ENCODE results near the gene PRSS57.
A peak's percentile ranks its signal among the peaks of the same experiment; 100 is the strongest.
"Not testable (repeated sequence)": the region's sequence is repeated elsewhere in the genome, so short reads cannot be mapped to it uniquely, and the experiment has no call there.

PRSS57 gene

DNA sequence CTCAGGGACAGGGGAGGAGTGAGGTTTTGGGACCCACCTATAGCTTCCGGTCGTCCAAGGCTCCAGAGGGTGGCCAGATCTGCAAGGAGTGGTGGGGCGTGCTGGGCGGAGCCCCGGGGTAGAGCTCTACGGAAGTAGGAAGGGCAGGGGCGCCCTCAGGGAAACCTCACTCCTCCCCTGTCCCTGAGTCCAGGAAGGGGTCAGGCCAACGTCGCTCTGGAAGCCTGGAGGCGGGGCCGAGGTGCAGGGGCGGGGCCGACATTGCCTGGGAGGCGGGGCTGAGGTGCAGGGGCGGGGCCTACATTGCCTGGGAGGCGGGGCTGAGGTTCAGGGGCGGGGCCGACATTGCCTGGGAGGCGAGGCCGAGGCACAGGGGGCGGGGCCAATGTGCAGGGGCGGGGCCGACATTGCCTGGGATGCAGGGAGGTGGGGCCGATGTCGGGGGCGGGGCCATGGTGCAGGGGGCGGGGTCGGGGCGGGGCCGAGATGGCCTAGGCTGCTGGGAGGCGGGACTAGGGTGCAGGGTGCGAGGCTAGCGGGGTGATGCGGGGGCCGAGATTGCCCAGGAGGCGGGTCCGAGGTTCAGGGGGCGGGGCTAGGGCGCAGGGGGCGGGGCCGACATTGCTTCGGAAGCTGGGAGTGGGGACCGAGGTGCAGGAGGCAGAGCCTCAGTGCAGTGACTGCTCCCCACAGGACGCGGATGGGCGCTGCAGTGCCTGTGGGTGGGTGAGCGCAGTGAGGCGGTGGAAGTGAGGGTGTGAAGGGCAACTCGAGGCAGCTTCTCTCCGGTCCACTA lies 8.6 kb upstream of the PRSS57 start:
- DNase-seq (ENCODE audit: low read depth): peak; percentile 57
- TF ChIP-seq, protein P1, sequence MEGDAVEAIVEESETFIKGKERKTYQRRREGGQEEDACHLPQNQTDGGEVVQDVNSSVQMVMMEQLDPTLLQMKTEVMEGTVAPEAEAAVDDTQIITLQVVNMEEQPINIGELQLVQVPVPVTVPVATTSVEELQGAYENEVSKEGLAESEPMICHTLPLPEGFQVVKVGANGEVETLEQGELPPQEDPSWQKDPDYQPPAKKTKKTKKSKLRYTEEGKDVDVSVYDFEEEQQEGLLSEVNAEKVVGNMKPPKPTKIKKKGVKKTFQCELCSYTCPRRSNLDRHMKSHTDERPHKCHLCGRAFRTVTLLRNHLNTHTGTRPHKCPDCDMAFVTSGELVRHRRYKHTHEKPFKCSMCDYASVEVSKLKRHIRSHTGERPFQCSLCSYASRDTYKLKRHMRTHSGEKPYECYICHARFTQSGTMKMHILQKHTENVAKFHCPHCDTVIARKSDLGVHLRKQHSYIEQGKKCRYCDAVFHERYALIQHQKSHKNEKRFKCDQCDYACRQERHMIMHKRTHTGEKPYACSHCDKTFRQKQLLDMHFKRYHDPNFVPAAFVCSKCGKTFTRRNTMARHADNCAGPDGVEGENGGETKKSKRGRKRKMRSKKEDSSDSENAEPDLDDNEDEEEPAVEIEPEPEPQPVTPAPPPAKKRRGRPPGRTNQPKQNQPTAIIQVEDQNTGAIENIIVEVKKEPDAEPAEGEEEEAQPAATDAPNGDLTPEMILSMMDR (IDR thresholded peaks at IDR 0.05; ENCODE audit: insufficient read depth, low read depth, low read length, missing control alignments): no peak
- no peak overlapping the region for H3K4me3 ChIP-seq (ENCODE audit: low read length)

DNA sequence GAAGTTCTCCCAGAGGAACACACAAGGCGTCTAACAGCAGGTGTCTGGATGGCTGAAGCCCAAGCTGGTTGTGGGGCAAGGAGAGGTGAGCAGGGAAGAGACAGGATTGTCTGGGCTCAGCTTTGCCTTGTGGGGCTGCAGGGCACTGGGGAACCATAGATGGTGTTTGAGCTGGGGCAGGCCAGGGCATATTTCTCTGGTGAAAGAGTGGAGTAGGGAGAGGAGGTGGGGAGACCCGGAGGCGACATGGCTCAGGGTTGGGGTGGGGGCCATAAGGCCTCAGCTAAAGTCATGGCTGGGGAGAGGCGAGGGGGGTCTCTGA lies 8.0 kb upstream of the PRSS57 start:
- TF ChIP-seq, protein P1 (IDR thresholded peaks at IDR 0.05; ENCODE audit: insufficient read depth, low read depth, low read length, missing control alignments): no peak
- no peak overlapping the region for H3K4me3 ChIP-seq (ENCODE audit: low read length)
- no peak for DNase-seq (ENCODE audit: low read depth)

DNA sequence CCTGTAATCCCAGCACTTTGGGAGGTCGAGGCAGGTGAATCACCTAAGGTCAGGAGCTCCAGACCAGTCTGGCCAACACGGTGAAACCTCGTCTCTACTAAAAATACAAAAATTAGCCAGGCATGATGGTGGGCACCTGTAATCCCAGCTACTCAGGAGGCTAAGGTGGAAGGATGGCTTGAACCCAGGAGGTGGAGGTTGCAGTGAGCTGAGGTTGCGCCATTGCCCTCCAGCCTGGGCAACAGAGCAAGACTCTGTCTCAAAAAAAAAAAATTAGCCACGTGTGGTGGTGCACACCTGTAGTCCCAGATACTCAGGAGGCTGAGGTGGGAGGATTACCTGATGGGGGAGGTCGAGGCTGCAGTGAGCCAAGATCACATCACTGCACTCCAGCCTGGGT lies 7.6 kb upstream of the PRSS57 start:
- not testable (repeated sequence) for DNase-seq (ENCODE audit: low read depth); H3K4me3 ChIP-seq (ENCODE audit: low read length)

DNA sequence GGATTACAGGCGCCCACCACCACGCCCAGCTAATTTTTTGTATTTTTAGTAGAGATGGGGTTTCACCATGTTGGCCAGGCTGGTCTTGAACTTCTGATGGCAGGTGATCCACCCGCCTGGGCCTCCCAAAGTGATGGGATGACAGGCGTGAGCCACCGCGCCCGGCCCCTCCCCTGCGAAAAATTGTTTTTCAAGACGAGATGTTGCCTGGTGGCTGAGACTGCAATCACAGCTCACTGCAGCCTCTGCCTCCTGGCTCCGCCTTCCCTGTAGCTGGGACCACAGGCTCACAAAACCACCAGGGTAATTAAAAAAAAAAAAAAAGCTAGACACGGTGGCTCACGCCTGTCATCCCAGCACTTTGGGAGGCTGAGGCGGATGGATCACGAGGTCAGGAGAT lies 4.6 kb upstream of the PRSS57 start:
- H3K4me3 ChIP-seq (ENCODE audit: low read length); DNase-seq (ENCODE audit: low read depth): not testable (repeated sequence)

DNA sequence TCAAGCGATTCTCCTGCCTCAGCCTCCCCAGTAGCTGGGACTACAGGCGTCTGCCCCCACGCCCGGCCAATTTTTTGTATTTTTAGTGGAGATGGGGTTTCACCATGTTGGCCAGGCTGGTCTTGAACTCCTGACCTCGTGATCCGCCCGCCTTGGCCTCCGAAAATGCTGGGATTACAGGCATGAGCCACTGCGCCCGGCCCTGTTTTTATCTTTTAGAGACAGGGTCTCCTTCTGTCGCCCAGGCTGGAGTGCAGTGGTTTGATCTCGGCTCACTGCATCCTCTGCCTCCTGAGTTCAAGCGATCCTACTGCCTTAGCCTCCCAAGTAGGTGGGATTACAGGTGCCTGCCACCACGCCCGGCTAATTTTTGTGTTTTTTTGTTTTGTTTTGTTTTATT lies 3.3 kb upstream of the PRSS57 start:
- not testable (repeated sequence) for DNase-seq (ENCODE audit: low read depth); H3K4me3 ChIP-seq (ENCODE audit: low read length)

DNA sequence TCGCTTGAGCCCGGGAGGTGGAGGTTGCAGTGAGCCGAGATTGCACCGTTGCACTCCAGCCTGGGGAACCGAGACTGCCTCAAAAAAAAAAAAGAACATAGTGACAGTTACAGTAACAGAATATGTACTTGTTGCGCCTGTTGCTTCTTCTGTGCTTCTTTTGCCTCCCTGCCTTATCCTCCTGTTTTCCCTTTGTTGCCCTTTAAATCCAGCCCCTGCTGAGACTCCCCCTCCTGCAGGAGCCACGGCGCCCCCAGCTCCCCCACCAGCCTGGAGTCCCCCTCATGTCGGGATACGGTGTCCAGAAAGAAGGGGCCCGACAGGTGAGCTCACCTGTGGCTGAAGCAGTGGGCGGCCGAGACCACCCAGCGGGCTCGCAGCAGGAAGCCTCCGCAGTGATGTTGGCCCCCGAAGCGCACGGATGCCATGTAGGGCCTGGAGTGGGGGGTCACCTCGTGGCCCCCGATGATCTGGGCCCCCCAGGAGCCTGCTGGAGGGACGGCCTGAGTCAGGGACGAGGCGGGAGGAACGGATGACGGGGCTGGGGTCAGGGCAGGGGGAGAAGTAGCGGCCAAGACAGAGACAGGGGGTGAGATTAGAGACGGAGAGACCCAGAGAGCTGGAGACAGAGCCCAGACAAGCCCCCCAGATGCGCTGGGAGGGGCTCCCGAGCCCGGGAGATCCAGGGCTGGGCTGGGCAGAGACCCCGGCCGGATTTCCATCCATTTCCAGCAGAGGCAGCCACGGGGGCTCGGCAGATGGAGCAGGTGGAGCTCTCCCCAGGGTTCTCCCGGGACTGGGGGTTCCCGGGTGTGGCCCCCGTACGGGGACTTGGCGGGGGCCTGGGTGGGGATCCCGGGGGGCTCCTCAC lies 536 bp downstream of the PRSS57 start:
- TF ChIP-seq, protein P1 (IDR thresholded peaks at IDR 0.05; ENCODE audit: insufficient read depth, low read depth, low read length, missing control alignments): no peak
- no peak for DNase-seq (ENCODE audit: low read depth)
- H3K4me3 ChIP-seq (ENCODE audit: low read length): no peak overlapping the region

DNA sequence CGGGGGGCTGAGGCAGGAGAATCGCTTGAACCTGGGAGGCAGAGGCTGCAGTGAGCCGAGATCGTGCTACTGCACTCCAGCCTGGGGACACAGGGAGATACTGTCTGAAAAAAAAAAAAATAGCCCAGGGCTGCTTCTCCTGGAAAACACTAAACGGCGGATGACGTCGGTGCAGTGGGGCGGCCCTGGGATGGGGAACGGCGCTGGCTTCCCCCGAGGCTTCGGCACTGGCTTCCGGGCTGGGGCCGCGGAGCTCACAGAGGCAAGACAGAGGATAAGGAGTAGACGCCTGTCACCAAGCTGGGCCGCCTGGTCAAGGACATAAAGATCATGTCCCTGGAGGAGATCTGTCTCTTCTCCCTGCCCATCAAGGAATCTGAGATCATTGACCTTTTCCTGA lies 5.0 kb downstream of the PRSS57 start:
- H3K4me3 ChIP-seq (ENCODE audit: low read length): no peak overlapping the region
- DNase-seq (ENCODE audit: low read depth): no peak
- TF ChIP-seq, protein P1 (IDR thresholded peaks at IDR 0.05; ENCODE audit: insufficient read depth, low read depth, low read length, missing control alignments): no peak

DNA sequence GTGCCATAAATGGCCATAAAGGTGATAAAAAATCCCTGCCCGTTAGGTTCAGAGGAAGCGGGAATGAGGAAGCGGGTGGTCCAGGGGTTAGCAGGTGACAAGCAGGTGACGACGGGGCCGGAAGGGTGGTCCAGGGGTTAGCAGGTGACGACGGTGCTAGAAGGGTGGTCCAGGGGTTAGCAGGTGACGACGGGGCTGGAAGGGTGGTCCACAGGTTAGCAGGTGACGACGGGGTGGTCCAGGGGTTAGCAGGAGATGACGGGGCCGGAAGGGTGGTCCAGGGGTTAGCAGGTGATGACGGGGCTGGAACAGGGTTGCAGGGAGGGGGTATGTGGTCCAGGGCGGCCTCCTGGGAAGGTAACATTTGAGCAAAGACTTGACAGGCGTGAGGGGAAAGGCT lies 6.3 kb downstream of the PRSS57 start:
- H3K4me3 ChIP-seq (ENCODE audit: low read length): no peak overlapping the region
- TF ChIP-seq, protein P1 (IDR thresholded peaks at IDR 0.05; ENCODE audit: insufficient read depth, low read depth, low read length, missing control alignments): no peak
- no peak for DNase-seq (ENCODE audit: low read depth)

Data from epithelial cell of esophagus (primary cell).